ENCODE results near the gene LGR4. TPM values are rescaled to one million over a fixed set of nuclear protein-coding genes. Genes with fewer than 3 reads are reported as not detected.
"Not testable (repeated sequence)": the region's sequence is repeated elsewhere in the genome, so short reads cannot be mapped to it uniquely, and the experiment has no call there.

LGR4 gene
- total RNA-seq, 1 donor = 11.2 TPM

- no peak overlapping the region for H3K4me3 ChIP-seq (ENCODE audit: low read depth, low read length)
- no peak for TF ChIP-seq CTCF (IDR thresholded peaks at IDR 0.05; ENCODE audit: insufficient read depth, low read depth, low read length)
- no peak for DNase-seq (ENCODE audit: low read depth)
Measured at GRCh38 chr11:27453701-27454100, 18.9 kb downstream of the LGR4 start.

GRCh38 chr11:27452147-27452546 is 20.4 kb downstream of the LGR4 start:
- no peak for DNase-seq (ENCODE audit: low read depth)
- TF ChIP-seq CTCF (IDR thresholded peaks at IDR 0.05; ENCODE audit: insufficient read depth, low read depth, low read length) = no peak
- H3K4me3 ChIP-seq (ENCODE audit: low read depth, low read length) = no peak overlapping the region

GRCh38 chr11:27451244-27451965 is 21.2 kb downstream of the LGR4 start:
- no peak for DNase-seq (ENCODE audit: low read depth)
- no peak for TF ChIP-seq CTCF (IDR thresholded peaks at IDR 0.05; ENCODE audit: insufficient read depth, low read depth, low read length)
- H3K4me3 ChIP-seq (ENCODE audit: low read depth, low read length) = no peak overlapping the region

GRCh38 chr11:27448184-27448540 is 24.4 kb downstream of the LGR4 start:
- not testable (repeated sequence) for H3K4me3 ChIP-seq (ENCODE audit: low read depth, low read length); DNase-seq (ENCODE audit: low read depth)

- TF ChIP-seq CTCF (IDR thresholded peaks at IDR 0.05; ENCODE audit: insufficient read depth, low read depth, low read length) = no peak
- no peak overlapping the region for H3K4me3 ChIP-seq (ENCODE audit: low read depth, low read length)
- no peak for DNase-seq (ENCODE audit: low read depth)
Measured at GRCh38 chr11:27447288-27448183, 25.1 kb downstream of the LGR4 start.

- DNase-seq (ENCODE audit: low read depth) = no peak
- no peak for TF ChIP-seq CTCF (IDR thresholded peaks at IDR 0.05; ENCODE audit: insufficient read depth, low read depth, low read length)
- H3K4me3 ChIP-seq (ENCODE audit: low read depth, low read length) = no peak overlapping the region
Measured at GRCh38 chr11:27445625-27446024, 27.0 kb downstream of the LGR4 start.

GRCh38 chr11:27444801-27445215 is 27.8 kb downstream of the LGR4 start:
- no peak for DNase-seq (ENCODE audit: low read depth)
- no peak overlapping the region for H3K4me3 ChIP-seq (ENCODE audit: low read depth, low read length)
- no peak for TF ChIP-seq CTCF (IDR thresholded peaks at IDR 0.05; ENCODE audit: insufficient read depth, low read depth, low read length)
